Fibroblast of skin of back (primary cell): Measurements from ENCODE around the gene LEMD1.

Experiments used
- DNase-seq: peaks from one replicate; pipeline ENCODE4 v3.0.0-alpha.2; 2013

Gene LEMD1

DNA sequence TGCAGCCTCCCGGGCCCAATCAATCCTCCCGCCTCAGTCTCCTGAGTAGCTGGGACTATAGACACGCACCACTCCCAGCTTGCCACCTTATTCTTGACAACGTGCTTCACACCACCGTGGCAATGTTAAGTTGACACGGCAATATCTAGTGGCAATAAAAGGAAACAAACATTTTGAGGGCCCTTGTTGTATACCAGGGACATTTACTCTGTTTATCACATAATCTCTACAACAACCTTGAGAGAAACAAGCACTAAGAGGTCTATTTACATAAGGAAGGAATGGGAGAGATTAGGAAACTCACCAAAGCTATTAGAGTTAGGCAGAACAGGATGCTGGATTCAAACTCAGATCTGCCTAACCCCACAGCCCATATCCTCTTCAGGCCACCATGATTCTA lies 68.2 kb downstream of the LEMD1 start:
- DNase-seq: no peak

DNA sequence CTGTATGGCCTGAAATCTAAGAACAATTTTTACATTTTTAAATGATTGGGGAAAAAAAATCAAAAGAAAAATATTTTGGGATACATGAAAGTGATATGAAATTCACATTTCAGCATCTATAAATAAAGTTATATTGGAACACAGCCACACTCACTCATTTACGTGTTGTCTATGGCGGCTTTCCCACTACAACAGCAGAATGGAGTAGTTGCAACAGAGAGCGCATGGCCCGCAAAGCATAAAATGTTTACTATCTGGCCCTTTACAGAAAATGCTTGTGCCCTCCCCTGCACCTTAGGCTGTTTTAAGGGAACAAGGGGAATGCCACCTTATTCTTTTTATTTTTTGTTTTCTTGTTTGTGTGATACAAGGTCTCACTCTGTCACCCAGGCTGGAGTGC lies 68.7 kb downstream of the LEMD1 start:
- DNase-seq: no peak

DNA sequence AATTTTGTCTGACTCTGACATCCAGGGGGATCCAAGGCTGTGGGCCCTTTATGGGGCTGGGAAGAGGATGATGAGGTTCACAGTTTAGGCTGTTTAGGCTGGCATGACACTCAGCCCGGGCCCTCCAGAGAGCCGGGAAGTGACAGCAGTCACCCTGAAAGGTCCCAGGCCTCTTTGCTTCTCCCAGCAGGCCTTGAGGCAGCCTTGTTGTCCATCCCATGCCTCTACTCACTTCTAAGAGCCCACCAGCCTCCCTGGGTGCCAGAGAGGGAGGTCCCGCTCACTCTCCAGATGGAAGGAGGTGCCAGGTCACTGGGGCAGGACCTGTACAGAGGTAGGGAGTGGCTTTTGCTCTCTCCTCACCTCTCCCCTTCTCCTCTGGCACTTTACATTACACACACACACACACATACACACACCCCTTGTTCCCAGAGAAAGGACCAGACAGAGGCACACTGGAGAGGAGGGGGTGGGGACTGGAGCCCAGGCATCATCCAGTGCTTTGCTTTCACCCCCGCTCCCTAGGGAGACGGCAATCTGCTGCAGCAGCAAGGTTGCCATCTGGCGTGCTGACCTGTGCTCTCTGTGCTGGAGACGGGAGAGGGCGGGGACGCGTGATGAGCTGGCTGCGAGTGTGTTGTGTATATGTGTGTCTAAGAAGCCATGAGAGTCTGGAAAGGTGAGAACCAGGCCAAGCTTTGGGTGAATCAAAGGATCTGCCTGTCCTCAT lies 69.7 kb downstream of the LEMD1 start:
- DNase-seq: peak; percentile 23

DNA sequence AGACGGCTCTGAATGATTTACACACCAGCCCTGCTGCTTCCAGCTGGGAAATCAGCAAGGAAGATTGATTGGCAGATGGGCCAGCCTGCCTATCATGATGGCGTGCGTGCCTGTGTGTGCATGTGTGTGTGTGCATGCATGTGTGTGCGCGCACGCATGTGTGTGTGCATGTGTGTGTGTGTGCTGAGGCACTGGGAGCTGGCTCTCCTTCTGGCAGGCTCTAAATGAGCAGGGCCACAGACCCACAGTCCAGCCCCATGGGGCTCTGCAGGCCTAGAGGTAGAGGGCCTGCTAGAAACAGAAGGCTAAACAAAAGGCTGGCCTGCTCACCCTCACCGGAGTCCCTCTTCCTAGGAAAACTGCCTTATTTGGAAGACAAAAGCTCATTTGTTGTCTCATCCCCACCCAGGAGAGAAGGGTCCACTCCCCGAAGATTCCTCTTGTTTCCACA lies 71.1 kb downstream of the LEMD1 start:
- no peak for DNase-seq

DNA sequence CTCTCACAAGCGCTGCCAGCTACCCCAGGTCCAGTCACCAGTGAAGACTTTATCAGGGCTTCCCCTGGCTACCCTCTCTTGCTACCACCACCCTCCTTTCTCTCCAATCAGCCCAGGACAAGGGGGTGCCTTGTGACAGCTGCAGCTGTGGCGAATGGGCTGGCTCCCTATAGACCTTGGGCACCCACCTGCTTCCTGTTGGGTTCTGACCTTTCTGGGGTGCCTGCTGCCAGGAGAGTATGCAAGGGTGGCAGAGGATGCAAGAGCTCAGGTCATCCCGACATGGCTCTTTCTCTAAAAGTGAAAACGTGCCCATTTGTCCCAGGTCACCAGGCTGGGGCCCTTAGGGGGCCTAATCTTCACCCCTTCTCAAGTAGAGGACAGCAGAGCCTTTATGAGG lies 71.7 kb downstream of the LEMD1 start:
- no peak for DNase-seq

DNA sequence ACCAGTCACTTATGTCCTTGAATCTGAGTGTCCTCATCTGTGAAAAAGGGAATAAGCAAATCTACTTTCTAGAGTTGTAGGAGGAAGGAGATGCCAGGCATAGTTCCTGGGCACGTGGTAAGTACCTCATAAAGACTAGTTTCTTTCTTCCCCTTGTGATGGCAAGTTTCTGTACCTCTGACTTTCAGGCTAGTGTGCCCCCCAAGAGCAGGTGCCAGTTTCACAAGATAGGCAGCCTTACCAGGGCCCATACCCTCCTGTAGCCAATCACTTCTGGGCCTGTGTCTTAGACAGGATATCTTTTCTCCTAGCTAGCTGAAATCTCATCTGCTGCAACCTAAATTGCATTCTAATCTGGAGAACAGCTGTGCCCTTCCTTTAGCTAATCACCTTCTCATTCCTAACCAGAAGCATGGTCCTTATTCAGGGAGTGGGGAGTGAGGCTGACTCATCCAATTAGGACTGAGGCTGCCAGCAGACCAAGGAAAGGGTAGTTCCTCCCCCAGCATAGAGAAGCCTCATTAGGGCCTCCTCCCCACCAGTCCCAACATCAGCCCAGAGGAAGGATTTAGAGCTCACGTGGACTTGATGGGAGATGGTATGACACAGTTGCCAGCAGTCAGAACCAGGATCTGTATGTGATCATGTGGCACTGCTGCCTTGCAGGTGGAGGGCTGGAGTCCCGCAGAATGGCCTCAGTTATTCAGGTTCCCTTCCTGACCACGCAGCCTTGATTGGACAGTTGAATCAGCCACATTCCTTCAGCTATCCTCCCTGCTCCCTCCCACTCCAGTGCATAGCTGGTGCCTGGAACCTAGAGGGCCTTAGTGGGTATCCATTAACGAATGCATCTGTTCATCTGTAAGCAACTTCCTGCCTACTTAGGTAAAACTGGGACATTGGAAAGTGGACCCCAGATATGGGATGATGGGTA lies 73.0 kb downstream of the LEMD1 start:
- DNase-seq: no peak

DNA sequence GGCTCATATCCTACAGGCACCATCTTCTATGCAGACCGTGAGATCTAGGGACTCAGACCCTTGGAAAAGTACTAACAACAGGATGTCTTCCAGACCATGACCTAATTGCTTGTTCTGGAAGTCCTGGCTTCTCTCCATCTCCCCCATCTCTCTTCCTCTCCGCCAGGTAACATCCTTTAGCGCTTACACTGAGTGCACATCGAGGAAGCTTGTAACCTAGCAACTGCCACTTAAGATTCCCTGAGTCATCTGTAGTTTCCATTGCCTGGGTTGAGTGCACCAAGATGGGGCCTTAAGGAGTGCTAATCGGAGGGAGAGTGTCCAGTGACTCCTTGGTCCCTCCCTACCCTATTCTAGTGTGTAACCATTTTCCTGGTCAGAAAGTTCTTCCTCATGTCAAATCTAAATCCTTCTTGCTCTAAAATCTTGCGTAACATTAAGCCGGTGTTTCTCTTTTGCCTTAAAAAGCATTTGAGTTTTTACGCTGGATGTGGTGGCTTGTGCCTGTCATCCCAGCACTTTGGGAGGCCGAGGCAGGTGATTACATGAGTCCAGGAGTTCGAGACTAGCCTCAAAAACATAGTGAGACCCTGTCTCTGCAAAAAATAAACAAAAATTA lies 74.8 kb downstream of the LEMD1 start:
- no peak for DNase-seq

DNA sequence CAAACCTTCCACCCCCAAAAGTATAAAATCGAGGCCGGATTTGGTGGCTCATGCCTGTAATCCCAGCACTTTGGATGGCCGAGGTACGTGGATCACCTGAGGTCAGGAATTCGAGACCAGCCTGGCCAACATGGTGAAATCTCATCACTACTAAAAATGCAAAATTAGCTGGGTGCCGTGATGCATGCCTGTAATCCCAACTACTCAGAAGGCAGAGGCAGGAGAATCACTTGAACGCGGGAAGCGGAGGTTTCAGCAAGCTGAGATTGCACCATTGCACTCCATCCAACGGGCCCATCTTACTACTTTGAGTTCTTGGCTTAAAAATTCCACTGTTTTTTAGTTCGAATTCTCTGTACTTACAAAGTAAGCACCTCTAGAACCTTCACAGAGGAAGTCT lies 76.1 kb downstream of the LEMD1 start:
- no peak for DNase-seq

DNA sequence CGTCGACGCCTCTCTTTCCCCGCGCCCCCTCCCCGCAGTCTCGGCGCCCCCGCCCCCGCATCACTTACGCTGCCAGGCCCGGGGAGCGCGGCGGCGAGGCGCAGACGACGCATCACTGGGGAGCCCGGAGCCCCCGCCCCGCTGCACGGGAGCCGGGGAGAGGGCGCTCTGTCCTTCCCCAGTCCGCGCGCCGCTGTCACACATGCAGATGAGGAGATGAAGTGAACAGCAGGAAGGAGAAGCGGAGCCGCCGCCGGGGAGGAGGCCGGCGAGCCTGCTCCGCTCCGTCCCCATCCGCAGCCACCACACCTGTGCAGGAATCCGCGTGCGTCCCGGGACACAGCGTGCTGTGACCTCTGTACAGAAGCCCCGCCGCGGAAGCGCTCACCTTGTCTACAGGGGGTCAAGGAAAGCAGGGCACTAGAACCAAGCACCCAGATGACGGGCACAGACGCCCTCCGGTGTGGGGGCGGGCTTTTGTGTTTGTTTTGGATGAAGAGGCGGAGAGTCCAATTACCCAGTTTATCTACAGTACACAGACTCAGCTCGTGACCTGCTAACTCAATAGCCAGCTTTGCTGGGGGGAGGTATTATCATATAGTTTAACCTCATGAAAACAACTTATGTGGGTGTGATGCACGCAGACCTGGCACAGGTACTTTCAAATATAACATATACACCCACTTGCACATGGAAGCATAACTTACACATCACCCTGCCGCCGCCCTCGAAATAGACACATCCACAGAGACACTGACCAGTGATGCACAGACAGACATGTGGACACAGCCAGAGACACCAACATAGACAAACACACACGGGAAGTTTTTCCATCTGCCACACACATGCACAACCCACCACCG lies 77.6 kb downstream of the LEMD1 start:
- no peak for DNase-seq

DNA sequence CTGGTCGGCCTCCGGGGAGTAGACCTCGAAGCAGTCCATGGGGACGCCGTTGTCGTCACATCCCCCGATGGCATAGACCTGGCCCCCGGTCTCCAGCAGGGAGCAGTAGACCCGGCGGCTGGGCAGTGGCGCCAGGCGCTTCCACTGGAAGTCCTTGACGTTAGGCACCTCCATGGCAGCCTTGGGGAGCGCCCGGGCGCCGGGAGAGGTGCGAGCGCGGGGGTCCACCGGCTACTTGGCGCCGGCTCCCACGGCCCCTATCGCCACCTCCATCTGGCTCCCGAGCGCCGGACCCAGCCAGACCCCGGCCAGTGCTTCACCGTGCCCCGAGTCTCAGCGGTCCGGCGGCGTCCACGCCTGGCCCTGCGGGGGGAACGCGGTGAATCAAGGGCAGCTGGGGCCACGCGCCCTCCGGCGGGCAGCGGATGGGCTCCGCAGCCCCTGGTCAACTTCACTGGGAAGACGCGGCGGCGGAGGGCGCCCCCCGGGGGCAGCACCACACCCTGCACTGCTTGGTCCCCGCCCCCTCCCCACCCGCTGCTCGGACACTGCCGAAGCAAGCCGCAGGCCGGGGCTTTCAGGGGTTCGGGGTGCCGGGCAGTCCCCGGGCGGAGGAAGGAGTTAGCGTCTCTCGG lies 78.3 kb downstream of the LEMD1 start:
- DNase-seq: no peak

DNA sequence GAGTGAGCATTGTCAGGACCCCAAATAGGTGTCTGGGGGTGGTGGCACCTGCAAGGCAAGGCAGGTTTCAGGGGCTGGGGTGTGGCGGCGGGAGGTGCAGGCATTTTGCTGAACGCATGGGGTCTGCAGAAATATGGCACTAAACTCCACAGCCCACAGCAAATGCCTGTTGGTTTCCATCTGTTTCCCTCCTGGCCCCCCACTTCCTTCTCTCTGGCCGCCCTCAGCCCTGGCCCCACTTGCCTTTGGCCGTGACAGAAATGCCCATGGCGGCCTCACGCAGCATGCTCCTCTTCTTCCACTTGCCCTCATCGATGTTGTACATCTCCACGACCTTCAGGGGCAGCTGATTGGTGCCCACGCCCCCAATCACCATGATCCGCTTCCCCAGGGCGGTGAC lies 78.9 kb downstream of the LEMD1 start:
- no peak for DNase-seq

DNA sequence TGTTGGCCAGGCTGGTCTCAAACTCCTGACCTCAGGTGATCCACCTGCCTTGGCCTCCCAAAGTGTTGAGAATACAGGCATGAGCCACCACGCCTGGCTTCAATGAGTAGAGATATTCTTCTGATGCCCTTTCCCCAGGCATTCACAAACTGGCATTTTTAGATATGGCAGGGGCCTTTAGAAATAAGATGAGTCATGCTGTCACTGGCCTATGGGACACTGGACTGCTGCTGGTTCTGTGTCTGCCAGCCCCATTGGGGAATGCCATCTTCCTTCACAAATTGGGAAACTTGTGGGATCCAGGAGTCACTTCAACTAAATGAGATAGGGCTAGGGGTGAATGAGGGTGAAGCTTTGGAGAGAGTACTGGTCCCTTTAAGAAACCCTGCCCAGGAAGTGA lies 81.2 kb downstream of the LEMD1 start:
- DNase-seq: no peak

DNA sequence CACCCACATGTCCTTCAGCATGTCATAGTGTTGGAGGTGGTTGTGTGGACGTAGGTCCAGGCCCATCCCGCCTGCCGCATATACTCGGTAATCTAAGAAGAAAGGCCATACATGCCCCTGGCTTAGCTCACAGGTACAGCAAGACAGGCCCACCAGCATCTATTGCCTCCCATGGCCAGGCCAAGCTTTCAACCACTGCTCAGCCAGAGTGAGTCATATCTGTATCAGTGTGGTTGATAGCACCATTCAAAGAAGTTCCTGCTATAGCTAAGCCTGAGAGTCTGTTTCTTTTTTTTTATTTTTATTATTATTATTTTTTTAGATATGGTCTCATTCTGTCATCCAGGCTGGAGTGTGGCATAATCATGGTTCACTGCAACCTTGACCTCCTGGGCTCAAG lies 82.1 kb downstream of the LEMD1 start:
- no peak for DNase-seq

DNA sequence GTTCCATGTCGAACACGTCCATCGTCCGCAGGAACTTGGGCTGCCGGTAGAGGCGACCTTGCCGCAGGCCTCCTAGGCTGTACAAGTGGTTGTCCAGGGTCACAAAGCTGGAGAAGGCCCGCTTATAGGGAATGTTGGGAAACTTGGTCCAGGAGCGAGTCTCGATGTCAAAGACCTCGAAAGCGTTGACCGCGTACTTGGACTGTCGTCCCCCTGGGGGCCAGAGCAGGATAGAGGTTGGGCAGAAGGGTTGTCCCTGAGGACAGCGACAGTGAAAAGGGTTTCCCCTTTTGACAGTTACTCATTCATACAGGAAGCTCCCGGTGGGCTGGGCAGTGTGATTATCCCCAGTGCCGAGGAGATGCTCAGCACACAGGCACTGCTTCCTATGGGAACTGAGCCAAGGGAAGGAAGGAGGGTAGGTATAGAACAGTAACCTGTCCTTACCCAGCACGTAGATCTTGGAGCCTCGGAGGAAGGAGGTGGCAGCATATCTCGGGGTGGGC lies 82.6 kb downstream of the LEMD1 start:
- no peak for DNase-seq

DNA sequence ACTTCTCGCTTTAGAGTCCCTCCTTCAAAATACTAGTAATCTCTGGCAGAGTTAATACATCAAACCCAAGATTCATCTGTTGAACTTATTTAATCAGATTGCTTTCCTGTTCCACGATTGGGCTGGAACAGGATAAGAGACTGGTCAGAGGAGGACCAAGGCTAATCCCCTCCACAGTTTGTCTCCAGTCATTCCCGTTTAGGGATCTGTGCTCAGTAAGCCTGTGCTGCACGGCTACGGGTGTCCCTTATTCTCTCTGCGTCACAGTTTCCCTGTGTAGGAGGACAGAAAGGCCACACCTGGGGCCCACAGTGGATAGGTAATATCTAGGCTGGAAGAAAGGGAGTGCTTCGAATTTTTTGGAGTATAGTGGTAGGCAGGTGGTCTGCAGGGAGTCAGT lies 83.8 kb downstream of the LEMD1 start:
- no peak for DNase-seq

DNA sequence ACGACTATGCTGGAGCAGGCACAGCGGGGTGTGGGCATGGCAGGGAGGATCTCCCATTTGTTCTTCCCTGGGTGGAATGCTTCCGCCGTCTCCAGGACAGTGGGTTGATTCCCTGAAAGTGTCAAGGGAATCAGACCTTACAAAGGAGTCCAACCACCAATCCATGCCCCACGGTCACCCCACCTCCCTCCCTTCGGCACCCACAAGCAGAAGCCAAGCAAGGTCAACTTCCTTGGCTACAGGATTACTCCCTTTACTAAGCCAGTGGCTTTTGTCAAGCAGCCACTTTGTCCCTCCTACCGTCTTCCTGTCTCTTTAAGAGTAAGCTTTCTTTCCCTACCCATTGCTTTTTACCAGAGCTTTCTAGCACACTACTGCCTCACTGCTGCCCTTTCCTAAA lies 84.4 kb downstream of the LEMD1 start:
- DNase-seq: no peak

DNA sequence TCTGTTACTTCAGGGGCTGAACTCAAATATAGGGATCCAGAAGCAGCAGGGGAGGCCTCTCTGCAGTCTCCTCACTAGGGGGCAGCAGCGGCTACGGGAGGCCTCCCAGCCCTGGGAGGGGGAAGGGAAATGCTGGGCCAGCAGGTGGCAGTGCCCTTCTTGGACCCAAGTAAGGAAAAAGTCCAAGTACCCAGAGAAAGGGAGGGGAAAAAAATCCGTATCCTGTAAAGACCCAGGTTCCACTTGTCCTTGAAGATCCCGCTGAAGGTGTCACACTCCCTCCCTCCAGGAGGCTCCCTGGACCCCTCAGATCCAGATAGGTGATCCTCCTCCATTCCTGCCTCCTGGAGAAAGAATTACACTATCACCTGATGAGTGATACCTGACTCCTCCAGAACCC lies 86.2 kb downstream of the LEMD1 start:
- peak; percentile 68 for DNase-seq

DNA sequence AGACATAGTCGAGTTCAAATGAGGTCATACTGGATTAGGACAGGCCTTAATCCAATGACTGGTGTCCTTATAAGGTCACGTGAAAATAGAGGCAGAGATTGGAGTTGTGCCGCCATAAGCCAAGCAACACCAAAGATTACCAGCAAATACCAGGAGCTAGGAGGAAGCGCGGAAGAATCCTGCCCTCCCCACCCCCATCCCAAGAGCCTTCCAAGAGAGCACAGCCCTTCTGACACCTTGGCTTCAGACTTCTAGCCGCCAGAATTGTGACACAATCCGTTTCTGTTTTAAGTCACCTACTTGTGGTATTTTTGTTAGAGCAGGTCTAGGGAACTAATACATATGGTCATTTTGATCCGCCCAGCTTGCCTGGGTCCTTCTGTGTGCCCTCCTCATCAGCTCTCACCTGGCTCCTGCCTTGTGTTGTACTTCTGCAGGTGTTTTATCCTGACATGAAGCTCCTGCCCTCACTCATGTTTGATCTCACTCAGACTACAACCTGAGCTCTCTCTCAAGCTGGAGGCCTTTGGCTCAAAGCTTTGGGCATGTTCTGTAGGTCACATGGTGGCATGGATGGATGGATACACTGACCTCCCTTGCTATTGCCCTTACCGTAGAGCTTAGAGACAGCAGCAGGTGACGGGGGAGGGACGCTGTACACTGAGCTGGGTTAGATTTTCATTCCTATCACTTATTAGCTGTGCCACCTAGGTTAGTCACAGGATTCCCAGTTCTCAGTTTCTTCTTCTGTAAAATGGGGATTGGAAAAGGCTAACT lies 89.7 kb downstream of the LEMD1 start:
- no peak for DNase-seq
